GM12892 (cell line): ENCODE data around the gene PCSK6.

Source experiments
- POLR2A ChIP-seq: IDR thresholded peaks from 2 replicates; pipeline ENCODE4 v1.6.1; 2011; ENCODE audit warnings: low read depth, low read length, control low read depth
- POLR2AphosphoS5 ChIP-seq: IDR thresholded peaks from 2 replicates; pipeline ENCODE4 v1.6.1; 2011; ENCODE audit warnings: low read depth, low read length, control low read depth
- TAF1 ChIP-seq: IDR thresholded peaks from 2 replicates; pipeline ENCODE4 v1.6.1; 2011; ENCODE audit warnings: low read depth, mild to moderate bottlenecking, control low read depth, low read length, borderline replicate concordance

DNA sequence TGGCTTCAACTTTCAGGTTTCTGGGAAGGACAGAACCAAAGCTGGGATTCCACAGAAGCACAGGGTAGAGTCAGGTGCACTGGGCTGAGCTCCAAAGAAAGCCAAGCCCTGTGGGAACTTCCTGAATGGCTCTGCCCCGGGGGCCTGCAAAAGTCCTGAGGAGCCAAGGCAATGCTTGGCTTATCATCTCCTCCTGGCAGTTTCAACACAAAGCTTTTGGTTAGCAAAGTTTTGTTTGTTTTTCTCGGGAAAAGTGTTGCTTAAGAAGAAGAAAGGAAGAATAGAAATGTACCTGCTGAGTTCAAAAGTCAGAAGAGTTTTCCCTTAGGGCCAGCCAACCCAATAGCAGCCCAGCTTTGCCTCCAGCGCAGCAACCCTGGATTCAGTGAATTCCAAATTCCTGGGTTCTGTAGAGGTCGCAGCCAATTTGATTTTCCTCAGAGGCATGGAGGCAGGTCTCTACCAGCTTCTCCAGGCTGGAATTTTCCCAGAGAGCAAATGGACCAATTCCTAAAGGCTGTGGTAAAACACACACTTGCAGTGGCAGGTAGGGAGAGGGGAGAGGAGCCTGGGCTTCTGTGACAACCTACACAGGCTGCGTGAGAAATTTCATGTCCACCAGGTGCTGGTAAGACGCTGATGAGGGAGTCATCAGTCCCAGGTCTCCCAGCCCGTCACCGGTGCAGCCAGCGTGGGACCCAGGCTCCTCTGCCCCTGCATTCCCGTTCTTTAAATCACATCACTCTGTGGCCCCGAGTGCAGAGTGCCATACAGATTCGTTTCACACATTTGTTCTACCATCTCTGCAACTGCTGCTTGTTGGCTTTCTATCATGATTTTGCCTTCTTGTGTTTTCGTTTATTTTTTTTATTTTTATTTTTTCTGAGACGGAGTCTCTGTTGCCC is 140.2 kb downstream of the PCSK6 start:
- TF ChIP-seq POLR2AphosphoS5, result no peak
- no peak for TF ChIP-seq POLR2A
- TF ChIP-seq TAF1, result no peak
